Measurements from ENCODE around the gene STAT3. TPM values are rescaled to one million over a fixed set of nuclear protein-coding genes. Genes with fewer than 3 reads are reported as not detected.

STAT3 gene
- total and polyA plus RNA-seq, 9 of the 15 experiments (the other 6 are each of a cell fraction or from before 2014, with no cell fraction given): 90.0 to 179 (median 114) TPM

DNA sequence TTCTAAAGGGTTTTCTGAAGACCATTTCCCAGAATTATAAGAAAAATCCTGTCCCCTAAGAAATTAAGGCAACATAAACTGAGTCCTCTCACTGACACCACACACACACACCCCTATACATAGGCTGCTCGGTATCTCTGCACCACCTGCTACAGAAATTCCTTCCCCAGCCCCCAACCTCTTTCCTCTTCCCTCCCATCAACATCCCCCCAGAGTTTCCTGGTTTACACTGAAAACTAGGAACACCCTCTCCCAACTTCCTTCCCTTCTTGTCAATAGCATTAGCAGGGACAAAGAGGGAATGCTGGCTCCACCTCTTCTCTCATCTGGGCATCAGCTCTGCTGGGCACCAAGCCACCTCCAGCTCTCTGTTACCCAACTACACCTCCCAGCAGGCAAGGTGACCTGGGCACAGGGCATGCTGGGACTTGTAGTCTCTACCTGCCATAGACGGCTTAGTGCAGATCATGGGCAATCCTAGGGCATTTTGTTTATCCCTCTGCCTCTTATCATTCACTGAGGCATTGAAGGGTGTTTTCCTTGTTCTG is 19.1 kb upstream of the STAT3 start (continued):
- TF ChIP-seq, protein P1, sequence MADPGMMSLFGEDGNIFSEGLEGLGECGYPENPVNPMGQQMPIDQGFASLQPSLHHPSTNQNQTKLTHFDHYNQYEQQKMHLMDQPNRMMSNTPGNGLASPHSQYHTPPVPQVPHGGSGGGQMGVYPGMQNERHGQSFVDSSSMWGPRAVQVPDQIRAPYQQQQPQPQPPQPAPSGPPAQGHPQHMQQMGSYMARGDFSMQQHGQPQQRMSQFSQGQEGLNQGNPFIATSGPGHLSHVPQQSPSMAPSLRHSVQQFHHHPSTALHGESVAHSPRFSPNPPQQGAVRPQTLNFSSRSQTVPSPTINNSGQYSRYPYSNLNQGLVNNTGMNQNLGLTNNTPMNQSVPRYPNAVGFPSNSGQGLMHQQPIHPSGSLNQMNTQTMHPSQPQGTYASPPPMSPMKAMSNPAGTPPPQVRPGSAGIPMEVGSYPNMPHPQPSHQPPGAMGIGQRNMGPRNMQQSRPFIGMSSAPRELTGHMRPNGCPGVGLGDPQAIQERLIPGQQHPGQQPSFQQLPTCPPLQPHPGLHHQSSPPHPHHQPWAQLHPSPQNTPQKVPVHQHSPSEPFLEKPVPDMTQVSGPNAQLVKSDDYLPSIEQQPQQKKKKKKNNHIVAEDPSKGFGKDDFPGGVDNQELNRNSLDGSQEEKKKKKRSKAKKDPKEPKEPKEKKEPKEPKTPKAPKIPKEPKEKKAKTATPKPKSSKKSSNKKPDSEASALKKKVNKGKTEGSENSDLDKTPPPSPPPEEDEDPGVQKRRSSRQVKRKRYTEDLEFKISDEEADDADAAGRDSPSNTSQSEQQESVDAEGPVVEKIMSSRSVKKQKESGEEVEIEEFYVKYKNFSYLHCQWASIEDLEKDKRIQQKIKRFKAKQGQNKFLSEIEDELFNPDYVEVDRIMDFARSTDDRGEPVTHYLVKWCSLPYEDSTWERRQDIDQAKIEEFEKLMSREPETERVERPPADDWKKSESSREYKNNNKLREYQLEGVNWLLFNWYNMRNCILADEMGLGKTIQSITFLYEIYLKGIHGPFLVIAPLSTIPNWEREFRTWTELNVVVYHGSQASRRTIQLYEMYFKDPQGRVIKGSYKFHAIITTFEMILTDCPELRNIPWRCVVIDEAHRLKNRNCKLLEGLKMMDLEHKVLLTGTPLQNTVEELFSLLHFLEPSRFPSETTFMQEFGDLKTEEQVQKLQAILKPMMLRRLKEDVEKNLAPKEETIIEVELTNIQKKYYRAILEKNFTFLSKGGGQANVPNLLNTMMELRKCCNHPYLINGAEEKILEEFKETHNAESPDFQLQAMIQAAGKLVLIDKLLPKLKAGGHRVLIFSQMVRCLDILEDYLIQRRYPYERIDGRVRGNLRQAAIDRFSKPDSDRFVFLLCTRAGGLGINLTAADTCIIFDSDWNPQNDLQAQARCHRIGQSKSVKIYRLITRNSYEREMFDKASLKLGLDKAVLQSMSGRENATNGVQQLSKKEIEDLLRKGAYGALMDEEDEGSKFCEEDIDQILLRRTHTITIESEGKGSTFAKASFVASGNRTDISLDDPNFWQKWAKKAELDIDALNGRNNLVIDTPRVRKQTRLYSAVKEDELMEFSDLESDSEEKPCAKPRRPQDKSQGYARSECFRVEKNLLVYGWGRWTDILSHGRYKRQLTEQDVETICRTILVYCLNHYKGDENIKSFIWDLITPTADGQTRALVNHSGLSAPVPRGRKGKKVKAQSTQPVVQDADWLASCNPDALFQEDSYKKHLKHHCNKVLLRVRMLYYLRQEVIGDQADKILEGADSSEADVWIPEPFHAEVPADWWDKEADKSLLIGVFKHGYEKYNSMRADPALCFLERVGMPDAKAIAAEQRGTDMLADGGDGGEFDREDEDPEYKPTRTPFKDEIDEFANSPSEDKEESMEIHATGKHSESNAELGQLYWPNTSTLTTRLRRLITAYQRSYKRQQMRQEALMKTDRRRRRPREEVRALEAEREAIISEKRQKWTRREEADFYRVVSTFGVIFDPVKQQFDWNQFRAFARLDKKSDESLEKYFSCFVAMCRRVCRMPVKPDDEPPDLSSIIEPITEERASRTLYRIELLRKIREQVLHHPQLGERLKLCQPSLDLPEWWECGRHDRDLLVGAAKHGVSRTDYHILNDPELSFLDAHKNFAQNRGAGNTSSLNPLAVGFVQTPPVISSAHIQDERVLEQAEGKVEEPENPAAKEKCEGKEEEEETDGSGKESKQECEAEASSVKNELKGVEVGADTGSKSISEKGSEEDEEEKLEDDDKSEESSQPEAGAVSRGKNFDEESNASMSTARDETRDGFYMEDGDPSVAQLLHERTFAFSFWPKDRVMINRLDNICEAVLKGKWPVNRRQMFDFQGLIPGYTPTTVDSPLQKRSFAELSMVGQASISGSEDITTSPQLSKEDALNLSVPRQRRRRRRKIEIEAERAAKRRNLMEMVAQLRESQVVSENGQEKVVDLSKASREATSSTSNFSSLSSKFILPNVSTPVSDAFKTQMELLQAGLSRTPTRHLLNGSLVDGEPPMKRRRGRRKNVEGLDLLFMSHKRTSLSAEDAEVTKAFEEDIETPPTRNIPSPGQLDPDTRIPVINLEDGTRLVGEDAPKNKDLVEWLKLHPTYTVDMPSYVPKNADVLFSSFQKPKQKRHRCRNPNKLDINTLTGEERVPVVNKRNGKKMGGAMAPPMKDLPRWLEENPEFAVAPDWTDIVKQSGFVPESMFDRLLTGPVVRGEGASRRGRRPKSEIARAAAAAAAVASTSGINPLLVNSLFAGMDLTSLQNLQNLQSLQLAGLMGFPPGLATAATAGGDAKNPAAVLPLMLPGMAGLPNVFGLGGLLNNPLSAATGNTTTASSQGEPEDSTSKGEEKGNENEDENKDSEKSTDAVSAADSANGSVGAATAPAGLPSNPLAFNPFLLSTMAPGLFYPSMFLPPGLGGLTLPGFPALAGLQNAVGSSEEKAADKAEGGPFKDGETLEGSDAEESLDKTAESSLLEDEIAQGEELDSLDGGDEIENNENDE (IDR thresholded peaks at IDR 0.05; ENCODE audit: low read depth, low read length): no peak
- TF ChIP-seq TCF7L2 (IDR thresholded peaks at IDR 0.05; ENCODE audit: low read depth, low read length): no peak
- TF ChIP-seq MGA (IDR thresholded peaks at IDR 0.05): no peak
- no peak for TF ChIP-seq NCOR1 (IDR thresholded peaks at IDR 0.05)
- TF ChIP-seq CBFA2T2 (conservative IDR thresholded peaks at IDR 0.05): no peak
